H9 (cell line): ENCODE results near the gene SELENOW. TPM values are rescaled to one million over a fixed set of nuclear protein-coding genes. Genes with fewer than 3 reads are reported as not detected.
"Not testable (repeated sequence)": the region's sequence is repeated elsewhere in the genome, so short reads cannot be mapped to it uniquely, and the experiment has no call there.

Source experiments
- DNase-seq: peaks from one replicate; pipeline ENCODE4 v3.0.0-alpha.2; 2017
- H2AFZ ChIP-seq: one replicate; pipeline ENCODE4 v1.6.1; 2013; ENCODE audit warnings: mild to moderate bottlenecking, low read length, control low read depth, moderate library complexity
- H2AK5ac ChIP-seq: 2 replicates; pipeline ENCODE4 v1.6.1; 2013; ENCODE audit warnings: low read length, control low read depth, mixed read lengths; ENCODE audit not compliant: insufficient read length
- H2BK120ac ChIP-seq: one replicate; pipeline ENCODE4 v1.6.1; 2013; ENCODE audit warnings: low read depth, mild to moderate bottlenecking, low read length, control low read depth, inconsistent platforms; ENCODE audit not compliant: poor library complexity, severe bottlenecking
- H2BK12ac ChIP-seq: 2 replicates; pipeline ENCODE4 v1.6.1; 2013; ENCODE audit warnings: low read length, control low read depth, mixed read lengths, low read depth; ENCODE audit not compliant: insufficient read length
- H2BK15ac ChIP-seq: 2 replicates; pipeline ENCODE4 v1.6.1; 2013; ENCODE audit warnings: low read depth, low read length, control low read depth
- H2BK20ac ChIP-seq: one replicate; pipeline ENCODE4 v1.6.1; 2013; ENCODE audit warnings: low read depth, mild to moderate bottlenecking, low read length, control low read depth, inconsistent platforms; ENCODE audit not compliant: poor library complexity, severe bottlenecking
- H2BK5ac ChIP-seq: 2 replicates; pipeline ENCODE4 v1.6.1; 2013; ENCODE audit warnings: low read length, control low read depth, mixed read lengths; ENCODE audit not compliant: insufficient read length
- H3K14ac ChIP-seq: 2 replicates; pipeline ENCODE4 v1.6.1; 2013; ENCODE audit warnings: low read length, control low read depth; ENCODE audit not compliant: insufficient read depth
- H3K18ac ChIP-seq: 2 replicates; pipeline ENCODE4 v1.6.1; 2013; ENCODE audit warnings: low read depth, mild to moderate bottlenecking, mixed read lengths, low read length, control low read depth; ENCODE audit not compliant: insufficient read length
- H3K23ac ChIP-seq: 2 replicates; pipeline ENCODE4 v1.6.1; 2013; ENCODE audit warnings: low read length, control low read depth, mixed read lengths, low read depth; ENCODE audit not compliant: insufficient read length
- H3K23me2 ChIP-seq: 2 replicates; pipeline ENCODE4 v1.6.1; 2013; ENCODE audit warnings: low read depth, mild to moderate bottlenecking, mixed read lengths, low read length, control low read depth; ENCODE audit not compliant: insufficient read length, poor library complexity, severe bottlenecking
- H3K27ac ChIP-seq: 2 replicates; pipeline ENCODE4 v1.5.1; 2013; ENCODE audit warnings: low read length, control low read depth, mixed read lengths, low read depth; ENCODE audit not compliant: insufficient read length
- H3K27me3 ChIP-seq: 2 replicates; pipeline ENCODE4 v1.6.1; 2013; ENCODE audit warnings: low read length, control low read depth, inconsistent platforms; ENCODE audit not compliant: insufficient read depth
- H3K4ac ChIP-seq: 2 replicates; pipeline ENCODE4 v1.6.1; 2013; ENCODE audit warnings: low read depth, mild to moderate bottlenecking, control low read depth, inconsistent platforms, low read length, moderate library complexity
- H3K4me1 ChIP-seq: 2 replicates; pipeline ENCODE4 v1.6.1; 2013; ENCODE audit warnings: low read length, control low read depth, inconsistent platforms; ENCODE audit not compliant: insufficient read depth
- H3K4me2 ChIP-seq: 2 replicates; pipeline ENCODE4 v1.6.1; 2013; ENCODE audit warnings: low read length, control low read depth, mixed read lengths; ENCODE audit not compliant: insufficient read length, insufficient read depth
- H3K56ac ChIP-seq: 2 replicates; pipeline ENCODE4 v1.6.1; 2013; ENCODE audit warnings: low read depth, mild to moderate bottlenecking, mixed read lengths, low read length, control low read depth; ENCODE audit not compliant: insufficient read length
- H3K79me1 ChIP-seq: 2 replicates; pipeline ENCODE4 v1.6.1; 2013; ENCODE audit warnings: low read depth, mild to moderate bottlenecking, moderate library complexity, low read length, control low read depth, inconsistent platforms; ENCODE audit not compliant: insufficient read depth, poor library complexity, severe bottlenecking
- H3K79me2 ChIP-seq: 2 replicates; pipeline ENCODE4 v1.6.1; 2013; ENCODE audit warnings: low read length, control low read depth, inconsistent platforms; ENCODE audit not compliant: insufficient read depth
- H3K9ac ChIP-seq: 2 replicates; pipeline ENCODE4 v1.6.1; 2013; ENCODE audit warnings: low read length, control low read depth, mixed read lengths; ENCODE audit not compliant: insufficient read length; ENCODE audit errors: extremely low read depth
- H3K9me3 ChIP-seq: one replicate; pipeline ENCODE4 v1.6.1; 2013; ENCODE audit warnings: low read depth, low read length, inconsistent platforms; ENCODE audit not compliant: control insufficient read depth
- H3T11ph ChIP-seq: one replicate; pipeline ENCODE4 v1.6.1; 2013; ENCODE audit warnings: mild to moderate bottlenecking, low read length, control low read depth, inconsistent platforms
- H4K20me1 ChIP-seq: one replicate; pipeline ENCODE4 v1.6.1; 2013; ENCODE audit not compliant: control insufficient read depth, insufficient read length, insufficient read depth
- H4K5ac ChIP-seq: 2 replicates; pipeline ENCODE4 v1.6.1; 2013; ENCODE audit warnings: low read depth, mild to moderate bottlenecking, mixed read lengths, low read length, control low read depth; ENCODE audit not compliant: insufficient read length
- H4K8ac ChIP-seq: replicated peaks from 2 replicates; pipeline ENCODE4 v1.6.1; 2013; ENCODE audit warnings: low read length, control low read depth, mixed read lengths, low read depth; ENCODE audit not compliant: insufficient read length
- H4K91ac ChIP-seq: 2 replicates; pipeline ENCODE4 v1.6.1; 2013; ENCODE audit warnings: low read depth, mild to moderate bottlenecking, moderate library complexity, mixed read lengths, low read length, control low read depth; ENCODE audit not compliant: insufficient read length
- H3K27ac Mint-ChIP-seq, 3 experiments: 2 replicates in 2 of 3; 3 replicates in 1 of 3; pipeline ENCODE4 v1.8.0; 2020 to 2021; ENCODE audit warnings: mixed read lengths in 3 of 3, mild to moderate bottlenecking in 1 of 3, moderate library complexity in 1 of 3
- H3K27me3 Mint-ChIP-seq: 2 replicates; pipeline ENCODE4 v1.8.0; 2021; ENCODE audit warnings: low read depth, mild to moderate bottlenecking, moderate library complexity, mixed read lengths
- H3K36me3 Mint-ChIP-seq, 3 experiments: 2 replicates in 2 of 3; 3 replicates in 1 of 3; pipeline ENCODE4 v1.8.0; 2020 to 2021; ENCODE audit warnings: low read depth in 3 of 3, mixed read lengths in 3 of 3; ENCODE audit not compliant: insufficient read depth in 1 of 3
- H3K4me1 Mint-ChIP-seq, 2 experiments: 2 replicates each; pipeline ENCODE4 v1.8.0; 2020; ENCODE audit warnings: mixed read lengths in 2 of 2
- H3K4me3 Mint-ChIP-seq, 2 experiments: 2 replicates in 1 of 2; 3 replicates in 1 of 2; pipeline ENCODE4 v1.8.0; 2020 to 2021; ENCODE audit warnings: mild to moderate bottlenecking in 2 of 2, mixed read lengths in 2 of 2, moderate library complexity in 1 of 2
- H3K9me3 Mint-ChIP-seq, 2 experiments: 2 replicates in 1 of 2; 3 replicates in 1 of 2; pipeline ENCODE4 v1.8.0; 2020; ENCODE audit warnings: mild to moderate bottlenecking in 2 of 2, mixed read lengths in 2 of 2, moderate library complexity in 1 of 2
- WGBS: extraction: QIAGEN DNeasy Blood & Tissue Kit; methylation state at CpG from one replicate; pipeline ENCODE4 v1.1.7; 2013; ENCODE audit warnings: missing lambda C conversion rate, low lambda C conversion rate, mixed read lengths; ENCODE audit not compliant: insufficient read length; ENCODE audit errors: extremely low coverage; 5-methylcytosine and 5-hydroxymethylcytosine counted together
- total RNA-seq: library from RNA; stranded (reverse); gene quantifications from 2 replicates; pipeline ENCODE4 v1.2.1, GENCODE V29; 2021
- TF ChIP-seq, protein P1 (sequence below): fragments of 200-600 bp; sonication (generic); conservative IDR thresholded peaks from 3 replicates; pipeline ENCODE4 v1.8.0; 2021; ENCODE audit warnings: antibody characterized with exemption, mild to moderate bottlenecking

Gene SELENOW
- total RNA-seq, 1 experiment from 2014 or later = 388 TPM

- peaks cover 3% of the 10 kb centered on the region; the same call in 1 of the 2 replicates for H3K27me3 Mint-ChIP-seq
- Histone ChIP-seq H3K14ac (no peak overlapping the region), H3K79me2 (no peaks in the 10 kb centered on the region), H2BK120ac (no peak overlapping the region), H4K20me1 (no peaks in the 10 kb centered on the region), H4K8ac (no peak overlapping the region), H2BK15ac (no peak overlapping the region), H3K27me3 (no peaks in the 10 kb centered on the region), H3K4me2 (no peak overlapping the region), H4K91ac (no peak overlapping the region), H3K4me1 (no peaks in the 10 kb centered on the region), H2AK5ac (no peak overlapping the region), H2BK5ac (no peak overlapping the region), H3K9ac (no peak overlapping the region), H4K5ac (no peak overlapping the region), H3K23me2 (no peaks in the 10 kb centered on the region), H3K27ac (no peak overlapping the region), H3K79me1 (no peaks in the 10 kb centered on the region), H3K56ac (no peak overlapping the region), H3K18ac (no peak overlapping the region), H3K4ac (no peak overlapping the region), H3K9me3 (no peaks in the 10 kb centered on the region), H2BK12ac (no peak overlapping the region), H2AFZ (no peak overlapping the region), H2BK20ac (no peak overlapping the region), H3K23ac (no peak overlapping the region), H3T11ph (no peak overlapping the region)
- H3K4me1 Mint-ChIP-seq = peaks cover 3 to 11% of the 10 kb centered on the region in 2 experiments; a peak in 3 of 4 replicates
- DNase-seq = no peak
- no peak overlapping the region for H3K27ac Mint-ChIP-seq
- TF ChIP-seq, protein P1, sequence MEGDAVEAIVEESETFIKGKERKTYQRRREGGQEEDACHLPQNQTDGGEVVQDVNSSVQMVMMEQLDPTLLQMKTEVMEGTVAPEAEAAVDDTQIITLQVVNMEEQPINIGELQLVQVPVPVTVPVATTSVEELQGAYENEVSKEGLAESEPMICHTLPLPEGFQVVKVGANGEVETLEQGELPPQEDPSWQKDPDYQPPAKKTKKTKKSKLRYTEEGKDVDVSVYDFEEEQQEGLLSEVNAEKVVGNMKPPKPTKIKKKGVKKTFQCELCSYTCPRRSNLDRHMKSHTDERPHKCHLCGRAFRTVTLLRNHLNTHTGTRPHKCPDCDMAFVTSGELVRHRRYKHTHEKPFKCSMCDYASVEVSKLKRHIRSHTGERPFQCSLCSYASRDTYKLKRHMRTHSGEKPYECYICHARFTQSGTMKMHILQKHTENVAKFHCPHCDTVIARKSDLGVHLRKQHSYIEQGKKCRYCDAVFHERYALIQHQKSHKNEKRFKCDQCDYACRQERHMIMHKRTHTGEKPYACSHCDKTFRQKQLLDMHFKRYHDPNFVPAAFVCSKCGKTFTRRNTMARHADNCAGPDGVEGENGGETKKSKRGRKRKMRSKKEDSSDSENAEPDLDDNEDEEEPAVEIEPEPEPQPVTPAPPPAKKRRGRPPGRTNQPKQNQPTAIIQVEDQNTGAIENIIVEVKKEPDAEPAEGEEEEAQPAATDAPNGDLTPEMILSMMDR = no peak
- H3K4me3 Mint-ChIP-seq = no peak overlapping the region
- no CpG with 5 or more reads among the region's 7 CpGs for WGBS
- H3K36me3 Mint-ChIP-seq = 0 out of 7 replicates have a peak, but pooled peaks cover 0 to 2% (median 0%) of the 10 kb centered on the region in 3 experiments
- peaks cover 3% of the 10 kb centered on the region in 2 experiments; a peak in 3 of 5 replicates for H3K9me3 Mint-ChIP-seq
These were observed 35.5 kb downstream of the SELENOW start for GRCh38 chr19:47813995-47814328.

GRCh38 chr19:47816270-47816669 is 37.8 kb downstream of the SELENOW start:
- not testable (repeated sequence) for H4K8ac ChIP-seq, H3K36me3 Mint-ChIP-seq, H3K27me3 ChIP-seq, H2BK5ac ChIP-seq, H3K27ac Mint-ChIP-seq, H3K9me3 Mint-ChIP-seq, H3K9me3 ChIP-seq, H2BK12ac ChIP-seq, H3K23ac ChIP-seq, H3K23me2 ChIP-seq, H4K20me1 ChIP-seq, H2BK20ac ChIP-seq, H3K4me2 ChIP-seq, H2AFZ ChIP-seq, H3K79me2 ChIP-seq, H3K18ac ChIP-seq, H4K91ac ChIP-seq, H3K4me3 Mint-ChIP-seq, H2BK120ac ChIP-seq, H3K4me1 ChIP-seq, H3K79me1 ChIP-seq, H2AK5ac ChIP-seq, H3K14ac ChIP-seq, DNase-seq, H3K27ac ChIP-seq, H3K4ac ChIP-seq, H2BK15ac ChIP-seq, H3K27me3 Mint-ChIP-seq, H3T11ph ChIP-seq, H4K5ac ChIP-seq, H3K56ac ChIP-seq, H3K9ac ChIP-seq
- no CpG with 5 or more reads among the region's 8 CpGs for whole genome bisulfite sequencing
- peaks cover 26 to 32% of the 10 kb centered on the region in 2 experiments for H3K4me1 Mint-ChIP-seq
